Activated CD8-positive, alpha-beta T cell treated with anti-CD3 and anti-CD28 coated beads, Interleukin-2, amount 10 ng/mL, durations not matched to agents 7 days and 5 days (primary cell): ENCODE measurements around the gene LAPTM4A. TPM values are rescaled to one million over a fixed set of nuclear protein-coding genes. Genes with fewer than 3 reads are reported as not detected.
"Not testable (repeated sequence)": the region's sequence is repeated elsewhere in the genome, so short reads cannot be mapped to it uniquely, and the experiment has no call there.

Source experiments
- ATAC-seq: fragments of 150-1000 bp; cut with Tn5 transposase; one replicate; pipeline ENCODE4 v1.10.0; 2021; ENCODE audit warnings: moderate library complexity
- CTCF ChIA-PET: fragments of 350-600 bp; sonication (Branson Sonifier 250); formaldehyde crosslinking; loops from one replicate; lab custom pipeline; 2021; ENCODE audit warnings: antibody characterized with exemption; lab: Charles Lee
- POLR2A ChIA-PET: fragments of 350-600 bp; sonication (Branson Sonifier 250); formaldehyde crosslinking; loops from one replicate; lab custom pipeline; 2021; ENCODE audit warnings: antibody characterized with exemption; lab: Charles Lee
- DNase-seq: peaks from one replicate; pipeline ENCODE4 v3.0.0-alpha.2; 2020
- H3K27ac Mint-ChIP-seq: one replicate; pipeline ENCODE4 v1.8.0; 2021; ENCODE audit warnings: mild to moderate bottlenecking, mixed read lengths
- H3K27me3 Mint-ChIP-seq: one replicate; pipeline ENCODE4 v1.8.0; 2021; ENCODE audit warnings: low read depth, mixed read lengths
- H3K36me3 Mint-ChIP-seq: one replicate; pipeline ENCODE4 v1.8.0; 2021; ENCODE audit warnings: low read depth, mixed read lengths
- H3K4me1 Mint-ChIP-seq: one replicate; pipeline ENCODE4 v1.8.0; 2021; ENCODE audit warnings: low read depth, mixed read lengths
- H3K4me3 Mint-ChIP-seq: one replicate; pipeline ENCODE4 v1.8.0; 2021; ENCODE audit warnings: mild to moderate bottlenecking, mixed read lengths
- H3K9me3 Mint-ChIP-seq: one replicate; pipeline ENCODE4 v1.8.0; 2022; ENCODE audit warnings: mixed read lengths; ENCODE audit not compliant: insufficient read depth
- total RNA-seq, 2 experiments: library from RNA; stranded (reverse); gene quantifications; one replicate each; pipeline ENCODE4 v1.2.3, GENCODE V29; 2021

Gene LAPTM4A
- total RNA-seq, 2 experiments from 2014 or later: 19.8 to 21.1 TPM

DNA sequence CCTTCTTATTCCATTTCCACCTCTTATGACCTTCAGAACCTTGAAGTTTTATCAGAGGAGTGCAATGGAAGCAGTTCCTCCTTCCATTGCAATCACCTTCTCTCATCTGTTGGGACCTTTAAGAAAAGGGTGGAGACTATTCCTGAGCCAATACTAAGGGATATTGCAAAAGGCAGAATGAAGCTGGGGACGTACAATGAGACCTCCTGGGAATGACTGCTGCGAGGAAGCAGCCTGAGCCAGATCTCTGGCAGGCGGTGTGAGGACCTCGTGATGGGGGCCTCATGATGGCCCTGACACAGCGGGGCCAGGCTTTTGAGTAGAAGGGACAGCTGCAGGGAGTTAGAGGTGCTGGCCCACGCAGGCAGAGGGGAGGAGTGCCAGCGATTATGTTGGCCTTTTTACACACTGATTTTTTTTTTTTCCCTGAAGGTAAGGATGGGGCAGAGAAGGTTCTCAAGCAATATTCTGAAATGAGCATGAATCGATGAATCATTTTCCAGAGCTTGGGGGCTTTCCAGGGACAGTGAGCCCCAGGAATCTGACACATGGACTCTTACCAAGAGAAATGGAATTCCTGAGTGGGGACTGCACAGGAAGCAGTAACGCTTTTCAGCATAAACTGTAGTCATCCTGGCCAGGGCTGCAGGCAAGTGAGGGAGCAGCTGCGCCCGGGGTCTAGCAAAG is 40.0 kb upstream of the LAPTM4A start:
- H3K27me3 Mint-ChIP-seq: no peaks in the 10 kb centered on the region
- H3K4me3 Mint-ChIP-seq: no peak overlapping the region
- CTCF ChIA-PET: interaction anchor here (2.9 kb wide), 1 partner anchor 76 kb away, joined by 13 read pairs; no protein-coding TSS in a partner anchor
- POLR2A ChIA-PET: no interaction called here
- no peaks in the 10 kb centered on the region for H3K9me3 Mint-ChIP-seq
- H3K4me1 Mint-ChIP-seq: no peaks in the 10 kb centered on the region
- DNase-seq: no peak
- no peaks in the 10 kb centered on the region for H3K36me3 Mint-ChIP-seq
- ATAC-seq: no peak
- no peak overlapping the region for H3K27ac Mint-ChIP-seq

DNA sequence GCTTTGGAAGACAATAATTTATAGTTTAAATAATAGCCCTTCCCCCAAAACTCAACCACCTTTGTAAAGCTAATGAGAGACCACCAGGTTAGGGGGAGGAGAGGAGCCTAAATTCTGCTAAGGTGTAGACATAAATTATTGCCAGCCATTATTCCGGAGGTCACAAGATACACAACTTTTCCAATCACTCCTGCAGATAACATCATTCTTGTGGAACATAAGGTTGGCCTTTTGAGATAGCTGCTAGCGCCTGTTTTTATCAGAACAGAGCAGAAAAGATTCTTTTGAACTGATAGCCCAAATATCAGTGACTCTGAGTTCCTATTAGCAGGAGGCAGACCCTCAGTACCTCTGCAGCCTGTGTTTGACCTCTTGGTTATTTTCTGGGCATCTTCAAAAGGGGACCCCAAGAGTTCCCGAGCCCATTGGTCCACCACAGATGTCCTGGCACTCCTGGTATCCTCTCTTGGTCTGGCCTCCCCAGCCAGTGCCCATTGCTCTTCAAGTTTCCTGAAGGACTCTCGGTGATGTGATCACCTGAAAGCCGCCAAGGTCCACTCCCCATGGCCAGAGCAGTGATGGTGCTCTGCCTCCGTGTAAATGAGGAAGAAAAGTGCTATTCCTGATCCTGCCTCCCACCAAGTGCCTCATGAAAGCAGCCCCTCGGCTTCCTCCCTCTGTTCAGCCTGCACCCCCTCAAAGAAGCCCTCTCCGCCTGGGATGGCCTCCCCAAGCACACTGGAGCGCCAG is 38.5 kb upstream of the LAPTM4A start:
- no peak for ATAC-seq
- H3K27me3 Mint-ChIP-seq: no peaks in the 10 kb centered on the region
- CTCF ChIA-PET: interaction anchor here (1.4 to 2.9 kb wide), 2 partner anchors 11 to 74 kb away, joined by 3 to 13 read pairs; no protein-coding TSS in a partner anchor
- H3K9me3 Mint-ChIP-seq: no peaks in the 10 kb centered on the region
- no peak overlapping the region for H3K4me3 Mint-ChIP-seq
- H3K27ac Mint-ChIP-seq: no peak overlapping the region
- H3K4me1 Mint-ChIP-seq: no peaks in the 10 kb centered on the region
- DNase-seq: no peak
- POLR2A ChIA-PET: no interaction called here
- no peaks in the 10 kb centered on the region for H3K36me3 Mint-ChIP-seq

DNA sequence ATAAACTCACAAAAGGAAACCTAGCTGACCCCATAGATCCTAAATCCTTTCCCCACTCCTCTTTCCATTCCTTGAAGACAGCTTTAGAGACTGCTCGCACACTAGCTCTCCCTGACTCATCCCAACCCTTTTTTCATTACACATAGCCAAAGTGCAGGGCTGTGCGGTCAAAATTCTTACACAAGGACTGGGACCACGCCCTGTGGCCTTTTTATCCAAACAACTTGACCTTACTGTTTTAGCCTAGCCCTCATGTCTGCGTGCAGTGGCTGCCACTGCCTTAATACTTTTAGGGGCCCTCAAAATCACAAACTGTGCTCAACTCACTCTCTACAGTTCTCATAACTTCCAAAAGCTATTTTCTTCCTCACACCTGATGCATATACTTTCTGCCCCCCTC is 34.5 kb upstream of the LAPTM4A start:
- H3K4me1 Mint-ChIP-seq, POLR2A ChIA-PET, DNase-seq, H3K4me3 Mint-ChIP-seq, CTCF ChIA-PET, H3K27ac Mint-ChIP-seq, ATAC-seq, H3K27me3 Mint-ChIP-seq, H3K36me3 Mint-ChIP-seq, H3K9me3 Mint-ChIP-seq: not testable (repeated sequence)

DNA sequence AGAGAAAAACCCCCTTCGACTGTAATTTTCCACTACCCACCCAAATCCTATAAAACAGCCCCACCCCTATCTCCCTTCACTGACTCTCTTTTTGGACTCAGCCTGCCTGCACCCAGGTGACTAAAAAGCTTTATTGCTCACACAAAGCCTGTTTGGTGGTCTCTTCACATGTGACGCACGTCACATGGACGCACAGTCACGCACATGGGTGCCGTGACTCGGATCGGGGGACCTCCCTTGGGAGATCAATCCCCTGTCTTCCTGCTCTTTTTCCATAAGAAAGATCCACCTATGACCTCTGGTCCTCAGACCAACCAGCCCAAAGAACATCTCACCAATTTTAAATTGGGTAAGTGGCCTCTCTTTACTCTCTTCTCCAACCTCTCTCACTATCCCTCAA is 31.4 kb upstream of the LAPTM4A start:
- POLR2A ChIA-PET, H3K36me3 Mint-ChIP-seq, H3K4me3 Mint-ChIP-seq, H3K9me3 Mint-ChIP-seq, DNase-seq, H3K27me3 Mint-ChIP-seq, H3K27ac Mint-ChIP-seq, ATAC-seq, H3K4me1 Mint-ChIP-seq, CTCF ChIA-PET: not testable (repeated sequence)

DNA sequence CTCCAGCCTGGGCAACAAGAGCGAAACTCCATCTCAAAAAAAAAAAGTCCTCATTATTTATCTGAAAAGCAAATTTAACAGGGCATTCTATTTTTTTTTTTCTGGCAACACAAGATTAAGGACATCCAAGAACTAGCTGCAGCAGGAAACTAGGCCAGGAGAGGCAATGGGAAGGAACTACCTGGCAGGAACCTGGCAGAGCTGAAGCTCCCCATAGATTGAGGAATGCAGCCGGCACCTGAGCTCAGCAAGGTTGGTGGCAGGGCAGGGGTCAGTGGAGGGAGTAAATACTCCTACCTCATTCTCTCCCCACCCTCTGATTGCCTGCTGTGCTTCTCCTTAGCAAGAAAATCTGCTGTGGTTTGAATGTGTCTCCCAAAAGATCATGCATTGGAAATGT is 30.4 kb upstream of the LAPTM4A start:
- ChIA-PET POLR2A (no interaction called here), CTCF (interaction anchor here (0.6 kb wide), 1 partner anchor 8 kb away, joined by 4 read pairs; no protein-coding TSS in a partner anchor)
- Mint-ChIP-seq H3K4me1 (no peaks in the 10 kb centered on the region), H3K9me3 (no peaks in the 10 kb centered on the region), H3K36me3 (no peaks in the 10 kb centered on the region), H3K27me3 (peaks cover 6% of the 10 kb centered on the region), H3K27ac (no peak overlapping the region), H3K4me3 (no peak overlapping the region)
- DNase-seq (no peak), ATAC-seq (no peak)

DNA sequence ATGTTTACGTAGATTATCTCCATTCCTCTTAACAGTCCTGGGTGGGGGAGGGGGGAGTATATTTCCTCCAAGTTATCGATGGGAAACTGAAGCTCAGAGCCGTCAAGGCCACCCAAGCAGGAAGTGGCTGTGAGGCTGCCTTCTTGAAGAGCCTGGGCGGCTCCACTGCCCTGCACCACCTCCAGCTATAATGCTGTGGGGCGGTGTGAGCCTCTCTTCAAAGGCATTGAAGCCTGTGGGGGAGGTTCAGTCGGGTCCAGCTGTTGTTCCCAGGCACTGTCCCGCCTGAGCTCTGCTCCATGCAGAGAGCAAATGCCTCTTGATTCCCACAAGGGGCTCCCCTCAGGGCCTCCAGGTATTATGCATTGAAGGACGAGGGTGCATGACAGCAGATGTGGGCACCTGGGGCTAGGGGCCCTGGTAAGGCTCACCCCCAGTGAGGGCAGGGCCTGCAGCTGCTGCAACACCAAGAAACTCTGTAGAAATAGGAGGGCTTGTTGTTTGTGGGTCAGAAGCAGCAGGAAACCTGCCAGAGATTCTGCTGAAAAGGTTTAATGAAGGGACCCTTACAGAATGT is 29.5 kb upstream of the LAPTM4A start:
- H3K27ac Mint-ChIP-seq: no peak overlapping the region
- peaks cover 6% of the 10 kb centered on the region for H3K27me3 Mint-ChIP-seq
- H3K4me3 Mint-ChIP-seq: no peak overlapping the region
- no peaks in the 10 kb centered on the region for H3K4me1 Mint-ChIP-seq
- CTCF ChIA-PET: no interaction called here
- POLR2A ChIA-PET: no interaction called here
- DNase-seq: no peak
- no peak for ATAC-seq
- no peaks in the 10 kb centered on the region for H3K36me3 Mint-ChIP-seq
- H3K9me3 Mint-ChIP-seq: no peaks in the 10 kb centered on the region

DNA sequence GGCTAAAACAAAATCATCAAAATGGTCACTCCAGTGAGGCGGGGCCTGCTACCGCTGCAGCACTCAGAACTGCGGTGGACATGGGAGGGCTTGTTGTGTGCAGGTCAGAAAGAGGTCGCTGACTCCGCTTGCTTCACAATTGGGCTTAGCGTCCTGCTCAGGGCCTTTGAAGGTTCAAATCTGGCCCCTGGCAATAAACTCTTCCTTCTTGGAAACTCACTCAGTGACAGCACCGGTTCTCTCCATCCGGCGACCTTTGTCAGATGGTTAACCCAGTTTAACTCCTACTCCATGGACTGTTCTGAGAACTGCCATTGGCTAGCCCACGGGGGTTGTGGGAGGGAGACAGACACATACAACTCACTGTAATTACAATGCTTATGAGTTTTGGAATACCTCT is 29.0 kb upstream of the LAPTM4A start:
- POLR2A ChIA-PET: no interaction called here
- DNase-seq: no peak
- H3K4me3 Mint-ChIP-seq: no peak overlapping the region
- H3K9me3 Mint-ChIP-seq: no peaks in the 10 kb centered on the region
- H3K36me3 Mint-ChIP-seq: no peaks in the 10 kb centered on the region
- no peak for ATAC-seq
- H3K27me3 Mint-ChIP-seq: peaks cover 6% of the 10 kb centered on the region
- H3K27ac Mint-ChIP-seq: no peak overlapping the region
- CTCF ChIA-PET: no interaction called here
- no peaks in the 10 kb centered on the region for H3K4me1 Mint-ChIP-seq

DNA sequence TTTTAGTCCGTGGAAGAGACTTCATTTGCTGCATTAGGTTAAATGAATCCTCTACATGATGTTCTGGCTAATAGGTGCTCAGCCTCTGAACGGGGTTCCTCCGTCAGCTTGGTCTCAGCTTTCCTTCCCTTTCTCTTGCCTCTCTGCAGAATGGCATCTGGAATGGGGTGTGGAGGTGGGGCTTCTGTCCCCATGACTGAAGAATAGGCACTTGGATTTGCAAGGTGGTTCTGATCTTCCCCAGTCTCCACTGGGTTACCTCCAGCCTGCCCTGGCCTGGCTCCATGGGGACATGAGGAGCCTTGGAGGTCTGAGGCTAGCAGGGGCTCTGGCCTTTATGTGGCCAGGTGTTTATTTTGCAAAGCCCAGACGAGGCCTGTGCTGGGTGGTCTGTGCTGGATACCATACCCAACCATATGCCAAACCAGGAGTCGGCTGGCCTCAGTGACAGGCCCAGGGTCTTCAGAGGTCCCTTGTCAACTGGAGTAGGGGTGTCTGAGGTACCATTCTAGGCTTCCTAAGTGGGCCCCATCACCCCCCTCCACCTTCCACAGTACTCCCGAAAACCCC is 28.2 kb upstream of the LAPTM4A start:
- ChIA-PET CTCF (interaction anchor here (1.5 kb wide), 1 partner anchor 10 kb away, joined by 3 read pairs; no protein-coding TSS in a partner anchor), POLR2A (no interaction called here)
- H3K27ac Mint-ChIP-seq: no peak overlapping the region

DNA sequence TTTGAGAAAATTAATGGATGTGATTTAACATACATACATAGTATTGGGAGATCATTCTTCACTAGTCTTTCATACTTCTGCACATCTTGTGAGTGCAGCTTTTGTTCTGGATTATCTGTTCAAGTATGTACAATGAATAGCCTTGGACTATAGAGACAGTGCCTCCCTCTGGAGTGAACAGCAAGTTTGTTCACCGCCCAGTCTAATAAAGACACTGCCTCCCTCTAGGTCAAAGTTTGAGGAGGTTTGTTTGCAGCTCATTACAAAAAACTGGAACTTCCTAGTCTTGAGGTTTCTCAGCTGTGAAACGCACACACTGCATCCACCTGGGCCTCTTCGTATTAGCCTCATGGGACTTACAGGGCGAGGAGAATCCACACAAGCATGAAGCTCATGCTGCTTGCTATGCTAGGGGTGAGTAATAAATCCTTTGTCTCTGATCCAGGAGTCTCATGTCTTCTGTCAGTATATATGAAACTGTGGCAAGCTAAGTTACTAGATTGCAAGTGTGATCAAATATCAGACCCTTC is 26.0 kb upstream of the LAPTM4A start:
- Mint-ChIP-seq H3K4me1 (no peaks in the 10 kb centered on the region), H3K36me3 (no peaks in the 10 kb centered on the region)
- CTCF ChIA-PET: interaction anchor here (1.3 kb wide), 1 partner anchor 62 kb away, joined by 6 read pairs; no protein-coding TSS in a partner anchor

More for the DNA sequence above, 28.2 kb upstream of the LAPTM4A start:
- DNase-seq (no peak), ATAC-seq (no peak)
- no peaks in the 10 kb centered on the region for H3K4me1 Mint-ChIP-seq
- peaks cover 10% of the 10 kb centered on the region for H3K27me3 Mint-ChIP-seq
- no peak overlapping the region for H3K4me3 Mint-ChIP-seq
- no peaks in the 10 kb centered on the region for H3K9me3 Mint-ChIP-seq
- no peaks in the 10 kb centered on the region for H3K36me3 Mint-ChIP-seq

DNA sequence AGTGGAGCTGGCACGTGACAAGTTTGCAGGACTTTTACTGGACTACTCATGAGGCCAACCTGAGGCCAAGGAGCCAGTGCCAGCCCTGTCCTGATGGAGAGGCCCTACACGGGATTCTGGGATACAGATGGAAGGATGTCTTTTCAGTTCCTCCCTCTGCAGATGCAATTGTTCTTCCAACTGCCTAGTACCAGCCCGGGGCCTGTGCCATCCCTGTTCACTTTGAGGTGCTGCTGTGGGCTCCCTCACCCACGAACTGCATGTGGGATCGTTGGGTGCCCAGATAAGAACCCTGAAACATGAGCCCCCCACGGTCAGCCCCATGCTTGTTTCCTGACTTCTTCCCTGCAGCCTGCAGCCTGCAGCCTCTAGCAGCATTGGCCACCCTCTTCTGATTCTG is 25.3 kb upstream of the LAPTM4A start:
- H3K9me3 Mint-ChIP-seq: no peaks in the 10 kb centered on the region
- no peaks in the 10 kb centered on the region for H3K36me3 Mint-ChIP-seq
- no peaks in the 10 kb centered on the region for H3K4me1 Mint-ChIP-seq
- ATAC-seq: no peak
- ChIA-PET POLR2A (no interaction called here), CTCF (no interaction called here)
- H3K4me3 Mint-ChIP-seq: no peak overlapping the region
- no peak overlapping the region for H3K27ac Mint-ChIP-seq
- DNase-seq: no peak
- H3K27me3 Mint-ChIP-seq: peaks cover 15% of the 10 kb centered on the region

More for the DNA sequence above, 26.0 kb upstream of the LAPTM4A start:
- Mint-ChIP-seq H3K4me3 (no peak overlapping the region), H3K27ac (no peak overlapping the region), H3K27me3 (peaks cover 15% of the 10 kb centered on the region), H3K9me3 (no peaks in the 10 kb centered on the region)
- POLR2A ChIA-PET: no interaction called here
- ATAC-seq: no peak
- DNase-seq: no peak

DNA sequence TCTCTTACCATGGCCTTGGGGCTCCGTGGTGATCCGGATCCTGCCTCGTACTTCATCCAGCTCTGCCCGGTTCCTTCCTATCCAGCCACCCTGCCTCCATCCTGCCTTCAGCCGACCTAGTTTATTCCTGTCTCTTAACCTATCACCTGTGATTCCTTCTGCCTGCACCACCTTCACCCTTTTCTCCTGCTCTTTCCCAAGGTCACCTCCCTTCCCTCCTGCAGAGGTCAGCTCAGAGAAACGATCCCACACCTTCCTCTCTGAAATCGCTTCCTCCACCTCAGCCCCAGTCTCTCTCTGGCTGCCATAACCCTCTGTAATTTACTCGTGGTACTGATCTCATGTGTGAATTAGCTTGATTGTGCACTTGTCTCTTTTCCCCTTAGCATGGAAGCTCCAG is 23.5 kb upstream of the LAPTM4A start:
- ChIA-PET POLR2A (no interaction called here), CTCF (interaction anchor here (1.9 kb wide), 1 partner anchor 59 kb away, joined by 4 read pairs; no protein-coding TSS in a partner anchor)
- Mint-ChIP-seq H3K9me3 (no peaks in the 10 kb centered on the region), H3K4me1 (no peaks in the 10 kb centered on the region), H3K36me3 (no peaks in the 10 kb centered on the region), H3K4me3 (no peak overlapping the region), H3K27me3 (peaks cover 15% of the 10 kb centered on the region), H3K27ac (no peak overlapping the region)
- no peak for ATAC-seq
- DNase-seq: no peak
